ENCODE data around the gene ABCB8. TPM values are rescaled to one million over a fixed set of nuclear protein-coding genes. Genes with fewer than 3 reads are reported as not detected.
"Not testable (repeated sequence)": the region's sequence is repeated elsewhere in the genome, so short reads cannot be mapped to it uniquely, and the experiment has no call there.

ABCB8 gene
- total and polyA plus RNA-seq, 12 donors = 15.5 to 62.3 (median 51.2) TPM

DNA sequence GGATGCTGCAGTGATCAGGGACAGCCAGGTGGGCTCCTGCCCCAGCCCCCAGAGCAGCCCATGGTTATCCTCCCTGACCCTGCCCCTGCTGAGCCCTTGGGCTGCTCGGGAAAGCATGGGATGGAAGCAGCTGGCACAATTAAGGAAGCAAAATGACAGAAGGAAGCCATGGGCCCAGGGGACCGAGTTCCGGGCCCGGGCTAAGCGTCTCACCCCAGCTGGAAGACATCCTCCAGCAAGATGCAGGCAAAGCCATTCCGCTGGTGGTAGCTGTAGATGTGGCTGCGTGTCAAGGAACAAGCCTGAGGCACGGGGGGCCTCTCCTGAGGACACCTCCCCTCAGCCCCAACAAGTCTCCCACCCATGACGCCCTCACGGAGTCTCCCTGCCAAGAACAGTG is 5.0 kb upstream of the ABCB8 start:
- H3K27me3 ChIP-seq = peaks cover 26% of the 10 kb centered on the region
- H3K9me3 ChIP-seq (replicated peaks in 1 of 3) = no peaks in the 10 kb centered on the region
- no peak for TF ChIP-seq POLR2A (IDR thresholded peaks at IDR 0.05)
- TF ChIP-seq, protein P1, sequence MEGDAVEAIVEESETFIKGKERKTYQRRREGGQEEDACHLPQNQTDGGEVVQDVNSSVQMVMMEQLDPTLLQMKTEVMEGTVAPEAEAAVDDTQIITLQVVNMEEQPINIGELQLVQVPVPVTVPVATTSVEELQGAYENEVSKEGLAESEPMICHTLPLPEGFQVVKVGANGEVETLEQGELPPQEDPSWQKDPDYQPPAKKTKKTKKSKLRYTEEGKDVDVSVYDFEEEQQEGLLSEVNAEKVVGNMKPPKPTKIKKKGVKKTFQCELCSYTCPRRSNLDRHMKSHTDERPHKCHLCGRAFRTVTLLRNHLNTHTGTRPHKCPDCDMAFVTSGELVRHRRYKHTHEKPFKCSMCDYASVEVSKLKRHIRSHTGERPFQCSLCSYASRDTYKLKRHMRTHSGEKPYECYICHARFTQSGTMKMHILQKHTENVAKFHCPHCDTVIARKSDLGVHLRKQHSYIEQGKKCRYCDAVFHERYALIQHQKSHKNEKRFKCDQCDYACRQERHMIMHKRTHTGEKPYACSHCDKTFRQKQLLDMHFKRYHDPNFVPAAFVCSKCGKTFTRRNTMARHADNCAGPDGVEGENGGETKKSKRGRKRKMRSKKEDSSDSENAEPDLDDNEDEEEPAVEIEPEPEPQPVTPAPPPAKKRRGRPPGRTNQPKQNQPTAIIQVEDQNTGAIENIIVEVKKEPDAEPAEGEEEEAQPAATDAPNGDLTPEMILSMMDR (IDR thresholded peaks at IDR 0.05) = no peak
- DNase-seq = no peak
- 75 to 82% (median 81%) methylated on average over 4 to 10 of the region's 10 CpGs for WGBS, 4 donors
- H3K27ac ChIP-seq = no peak overlapping the region
- intact Hi-C loops (cut with DNase I) = loop anchor here in 1 of 2 donors (5.0 kb wide), 1 partner anchor 89 kb away; no protein-coding TSS in a partner anchor
- no peaks in the 10 kb centered on the region for H3K36me3 ChIP-seq (replicated peaks in 1 of 2)
- H3K4me1 ChIP-seq (replicated peaks in 1 of 2) = peaks cover 4 to 11% of the 10 kb centered on the region in 2 donors
- H3K4me3 ChIP-seq = no peak overlapping the region

GRCh38 chr7:151024435-151025056 is 3.7 kb upstream of the ABCB8 start, which contains the start of gene ATG9B:
TSS of gene ATG9B (minus strand) at chr7:151024494. CDS start at chr7:151024423, 71 bp downstream.
- no peak for DNase-seq
- H3K27me3 ChIP-seq = peaks cover 13% of the 10 kb centered on the region
- WGBS, 4 donors = 68 to 80% (median 74%) methylated on average over 4 of the region's 4 CpGs
- H3K9me3 ChIP-seq (replicated peaks in 1 of 3) = no peaks in the 10 kb centered on the region
- no peaks in the 10 kb centered on the region for H3K36me3 ChIP-seq (replicated peaks in 1 of 2)
- no peak within 1 kb of the TSS for H3K27ac ChIP-seq
- H3K4me3 ChIP-seq = no peak within 1 kb of the TSS
- no peak for TF ChIP-seq POLR2A (IDR thresholded peaks at IDR 0.05)
- TF ChIP-seq, protein P1 (IDR thresholded peaks at IDR 0.05) = no peak
- H3K4me1 ChIP-seq (replicated peaks in 1 of 2) = peaks cover 6 to 11% of the 10 kb centered on the region in 2 donors
- intact Hi-C loops (cut with DNase I) = loop anchor here in 1 of 2 donors (5.0 kb wide), 1 partner anchor 88 kb away; no protein-coding TSS in a partner anchor

- H3K4me3 ChIP-seq = no peak overlapping the region
- no peaks in the 10 kb centered on the region for H3K27me3 ChIP-seq
- 83 to 91% (median 86%) methylated on average over 3 to 4 of the region's 4 CpGs for WGBS, 4 donors
- TF ChIP-seq POLR2A (IDR thresholded peaks at IDR 0.05) = no peak
- TF ChIP-seq, protein P1 (IDR thresholded peaks at IDR 0.05) = no peak
- intact Hi-C loops (cut with DNase I) = no loop called here
- no peak overlapping the region for H3K27ac ChIP-seq
- H3K4me1 ChIP-seq (replicated peaks in 1 of 2) = peaks cover 6 to 16% of the 10 kb centered on the region in 2 donors
- no peaks in the 10 kb centered on the region for H3K36me3 ChIP-seq (replicated peaks in 1 of 2)
- no peaks in the 10 kb centered on the region for H3K9me3 ChIP-seq (replicated peaks in 1 of 3)
- no peak for DNase-seq
Observed at GRCh38 chr7:151025924-151026671, 2.2 kb upstream of the ABCB8 start.

DNA sequence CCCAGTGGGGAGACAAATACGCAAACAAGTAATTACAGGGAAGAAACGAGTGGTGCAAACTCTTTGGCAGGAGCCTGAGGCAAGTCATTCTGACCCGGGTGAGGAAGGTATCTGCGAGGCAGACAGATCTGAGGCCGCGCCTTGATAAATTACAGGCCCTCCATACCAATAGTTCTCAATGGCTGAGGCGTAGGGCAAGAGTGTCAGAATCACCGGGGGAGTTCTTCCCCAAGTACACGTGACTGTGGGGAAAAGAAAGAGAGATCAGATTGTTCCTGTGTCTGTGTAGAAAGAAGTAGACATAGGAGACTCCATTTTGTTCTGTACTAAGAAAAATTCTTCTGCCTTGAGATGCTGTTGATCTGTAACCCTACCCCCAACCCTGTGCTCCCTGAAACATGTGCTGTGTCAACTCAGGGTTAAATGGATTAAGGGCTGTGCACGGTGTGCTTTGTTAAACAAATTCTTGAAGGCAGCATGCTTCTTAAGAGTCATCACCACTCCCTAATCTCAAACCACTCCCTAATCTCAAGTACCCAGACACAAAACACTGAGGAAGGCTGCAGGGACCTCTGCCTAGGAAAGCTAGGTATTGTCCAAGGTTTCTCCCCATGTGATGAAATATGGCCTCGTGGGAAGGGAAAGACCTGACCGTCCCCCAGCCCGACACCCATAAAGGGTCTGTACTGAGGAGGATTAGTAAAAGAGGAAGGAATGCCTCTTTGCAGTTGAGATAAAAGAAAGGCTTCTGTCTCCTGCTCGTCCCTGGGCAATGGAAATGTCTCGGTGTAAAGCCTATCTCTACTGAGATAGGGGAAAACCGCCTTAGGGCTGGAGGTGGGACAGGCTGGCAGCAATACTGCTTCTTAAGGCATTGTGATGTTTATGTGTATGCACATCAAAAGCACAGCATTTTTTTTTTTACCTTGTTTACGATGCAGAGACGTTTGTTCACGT is 1.2 kb upstream of the ABCB8 start:
- H3K4me3 ChIP-seq; H3K9me3 ChIP-seq (replicated peaks in 1 of 3); H3K36me3 ChIP-seq (replicated peaks in 1 of 2); H3K27me3 ChIP-seq; DNase-seq; intact Hi-C loops (cut with DNase I): not testable (repeated sequence)
- 47 to 52% (median 50%) methylated on average over 19 of the region's 19 CpGs for WGBS, 4 donors
- H3K27ac ChIP-seq = peak overlapping the region in 1 of 5 donors; percentile 81
- peaks cover 6 to 16% of the 10 kb centered on the region in 2 donors for H3K4me1 ChIP-seq (replicated peaks in 1 of 2)

- DNase-seq; H3K27me3 ChIP-seq; H3K36me3 ChIP-seq (replicated peaks in 1 of 2); H3K9me3 ChIP-seq (replicated peaks in 1 of 3); intact Hi-C loops (cut with DNase I): not testable (repeated sequence)
- 8 to 11% (median 9%) methylated on average over 16 of the region's 16 CpGs for WGBS, 4 donors
- peak overlapping the region in 2 of 5 donors; percentile 67 to 81 for H3K27ac ChIP-seq
- H3K4me3 ChIP-seq = peak overlapping the region in 1 of 4 donors; percentile 69
- peaks cover 6 to 16% of the 10 kb centered on the region in 2 donors for H3K4me1 ChIP-seq (replicated peaks in 1 of 2)
Observed at GRCh38 chr7:151027728-151028130, 521 bp upstream of the ABCB8 start.
